ENCODE data around the gene CHMP6.
"Not testable (repeated sequence)": the region's sequence is repeated elsewhere in the genome, so short reads cannot be mapped to it uniquely, and the experiment has no call there.

CHMP6 gene

DNA sequence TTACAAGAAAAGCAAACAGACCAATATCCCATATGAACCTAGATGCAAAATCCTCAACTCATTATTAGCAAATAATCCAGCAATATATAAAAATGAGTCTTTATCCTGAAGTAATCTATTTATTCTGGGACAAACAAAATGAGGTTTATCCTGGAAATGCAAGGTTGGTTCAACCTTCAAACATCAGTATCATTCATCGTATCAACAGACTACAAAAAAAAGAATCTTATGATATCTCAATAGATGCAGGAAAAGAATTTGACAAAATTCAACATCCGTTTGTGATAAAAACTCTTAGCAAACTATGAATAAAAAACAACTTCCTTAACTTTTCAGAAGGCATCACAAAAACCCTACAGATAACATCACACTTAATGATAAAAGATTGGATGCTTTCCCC is 24.9 kb downstream of the CHMP6 start:
- no peak for DNase-seq

- DNase-seq, result not testable (repeated sequence)
These were observed 25.7 kb downstream of the CHMP6 start for GRCh38 chr17:81017330-81017729.

- DNase-seq, result peak; percentile 99
These were observed 26.6 kb downstream of the CHMP6 start for GRCh38 chr17:81018044-81018802.

- no peak for DNase-seq
These were observed 28.2 kb downstream of the CHMP6 start for GRCh38 chr17:81019563-81020442.

DNA sequence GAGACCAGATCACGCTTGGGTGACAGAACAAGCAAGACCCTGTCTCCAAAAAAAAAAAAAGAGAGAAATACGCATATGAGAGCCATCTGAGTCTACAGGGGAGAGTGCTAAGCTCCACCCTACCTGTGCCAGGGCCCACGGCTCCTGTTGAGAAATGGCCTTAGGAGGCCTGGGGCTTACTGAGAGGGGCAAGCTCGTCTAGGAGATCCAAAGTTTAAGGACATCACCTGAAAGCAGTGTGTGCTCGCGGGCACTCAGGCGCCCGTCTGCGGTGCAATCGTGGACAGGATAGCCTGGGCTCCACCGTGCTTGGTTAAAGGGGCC is 28.8 kb downstream of the CHMP6 start:
- no peak for DNase-seq

- DNase-seq, result no peak
These were observed 29.3 kb downstream of the CHMP6 start for GRCh38 chr17:81020767-81021497.

- no peak for DNase-seq
These were observed 30.1 kb downstream of the CHMP6 start for GRCh38 chr17:81021531-81022343.

- DNase-seq, result no peak
These were observed 30.7 kb downstream of the CHMP6 start for GRCh38 chr17:81022344-81022676.

- no peak for DNase-seq
These were observed 33.6 kb downstream of the CHMP6 start for GRCh38 chr17:81025065-81025740.

GRCh38 chr17:81025741-81026129 is 34.1 kb downstream of the CHMP6 start:
- DNase-seq, result no peak

GRCh38 chr17:81026266-81027036 is 34.8 kb downstream of the CHMP6 start:
- no peak for DNase-seq

DNA sequence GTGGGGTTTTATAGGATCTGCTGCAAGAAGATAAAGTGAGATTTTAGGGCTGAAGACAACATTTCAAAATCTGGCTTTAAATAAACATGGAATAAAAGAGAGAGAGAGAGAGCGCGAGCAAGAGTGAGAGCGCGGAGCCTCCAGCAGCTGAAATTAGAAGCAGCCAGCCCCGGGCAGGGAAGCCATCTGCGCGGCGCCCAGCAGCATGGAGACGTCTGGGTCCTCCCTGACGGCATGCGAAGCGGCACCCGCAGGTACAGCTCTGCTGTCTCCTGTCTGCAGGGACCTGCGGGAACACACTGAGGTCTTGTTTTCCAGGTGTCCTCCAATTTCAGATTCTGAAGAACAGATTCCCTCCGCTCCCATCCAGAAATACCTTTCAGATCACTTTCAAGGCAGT is 35.4 kb downstream of the CHMP6 start:
- no peak for DNase-seq

- DNase-seq, result no peak
These were observed 36.2 kb downstream of the CHMP6 start for GRCh38 chr17:81027591-81028505.

- no peak for DNase-seq
These were observed 36.8 kb downstream of the CHMP6 start for GRCh38 chr17:81028506-81028858.

DNA sequence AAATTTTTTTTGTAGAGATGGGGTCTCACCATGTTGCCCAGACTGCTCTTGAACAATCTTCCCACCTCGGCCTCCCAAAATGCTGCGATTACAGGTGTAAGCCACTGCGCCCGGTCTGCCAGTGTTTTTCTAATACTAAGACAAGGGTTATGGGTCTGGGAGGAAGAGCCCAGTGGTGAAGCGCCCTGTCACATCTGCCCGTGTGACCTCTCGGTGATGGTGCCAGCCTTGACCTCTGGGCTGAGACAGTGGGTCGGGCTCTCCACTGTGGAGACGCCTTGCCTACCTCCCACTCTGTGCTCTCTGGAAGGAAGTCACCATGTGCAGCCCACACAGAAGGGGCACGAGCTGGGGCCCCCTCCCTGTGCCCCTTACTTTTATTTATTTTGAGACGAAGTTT is 38.2 kb downstream of the CHMP6 start:
- DNase-seq, result no peak

DNA sequence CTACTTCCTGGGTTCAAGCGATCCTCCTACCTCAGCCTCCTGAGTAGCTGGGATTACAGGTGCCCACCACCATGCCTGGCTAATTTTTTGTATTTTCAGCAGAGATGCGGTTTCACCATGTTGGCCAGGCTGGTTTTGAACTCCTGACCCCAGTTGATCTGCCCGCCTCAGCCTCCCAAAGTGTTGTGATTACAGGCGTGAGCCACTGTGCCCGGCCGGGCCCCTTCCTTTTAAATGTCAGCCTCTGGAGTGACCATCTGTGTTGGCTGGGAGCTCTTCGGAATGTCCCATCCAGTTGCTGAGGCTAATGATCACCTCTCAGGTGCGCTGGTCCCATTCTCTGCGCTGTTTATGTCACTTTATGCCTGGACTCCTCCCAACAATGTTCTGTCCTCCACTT is 38.7 kb downstream of the CHMP6 start:
- not testable (repeated sequence) for DNase-seq

- peak; percentile 84 for DNase-seq
These were observed 39.3 kb downstream of the CHMP6 start for GRCh38 chr17:81030741-81031565.

DNA sequence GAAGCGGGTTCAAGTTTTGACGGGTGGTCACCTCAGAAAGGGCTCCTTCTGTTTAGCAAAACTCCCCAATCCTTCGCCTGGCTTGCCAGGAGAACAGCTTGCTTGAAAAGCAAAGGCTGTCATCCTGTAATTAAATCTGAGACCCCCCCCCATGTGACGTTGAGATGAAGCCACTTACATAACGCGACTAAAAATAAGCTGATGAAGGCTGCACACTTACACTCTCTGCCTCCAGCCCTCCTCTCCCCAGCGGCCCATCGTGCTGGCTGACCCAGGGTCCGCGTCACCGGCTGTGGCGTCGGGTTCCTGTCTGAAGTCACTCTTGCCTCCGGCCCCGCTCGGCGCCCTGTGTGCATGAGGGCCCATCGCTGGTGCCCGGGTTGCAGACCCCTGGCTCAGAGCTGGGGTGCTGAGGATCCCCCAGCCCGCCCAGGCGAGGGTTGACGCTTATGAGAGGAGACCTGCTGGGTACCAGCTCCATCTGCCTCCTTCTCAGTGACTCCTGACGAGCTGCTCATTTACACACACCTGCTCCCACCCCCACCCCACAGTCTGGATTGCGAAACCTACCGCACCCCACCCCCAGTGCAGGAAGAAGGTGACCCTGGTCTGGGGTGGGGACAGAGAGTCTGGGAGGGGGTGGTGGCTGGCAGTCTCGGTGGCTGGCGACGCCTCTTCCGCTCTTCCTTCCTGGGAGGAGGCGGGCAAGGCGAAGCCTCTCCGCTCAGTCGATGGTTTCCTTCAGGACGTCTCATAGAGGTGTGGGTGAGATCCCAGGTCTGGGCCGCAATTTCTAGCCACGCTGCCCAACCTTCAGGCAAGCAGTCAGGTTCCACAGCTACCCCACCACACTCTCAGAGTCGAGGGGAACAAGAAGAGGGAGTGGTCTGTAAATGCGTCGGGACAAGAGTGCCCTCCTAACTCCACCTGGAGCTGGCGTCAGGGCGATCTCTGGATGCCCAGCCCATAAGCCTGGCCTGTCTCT is 40.2 kb downstream of the CHMP6 start:
- DNase-seq, result peak; percentile 93
